GM21447 (cell line): ENCODE data around the gene TMEM238L.

ENCODE experiments used
- ATAC-seq: cut with Tn5 transposase; IDR thresholded peaks from one replicate; pipeline ENCODE4 v1.9.1; 2021; ENCODE audit not compliant: unreplicated experiment

TMEM238L gene

GRCh38 chr17:10805911-10806310 is 2.0 kb upstream of the TMEM238L start:
- no peak for ATAC-seq

GRCh38 chr17:10804546-10804945 is 647 bp upstream of the TMEM238L start:
- no peak for ATAC-seq

GRCh38 chr17:10803350-10803749 is 549 bp downstream of the TMEM238L start:
- no peak for ATAC-seq

GRCh38 chr17:10802496-10803284 is 1.2 kb downstream of the TMEM238L start:
- ATAC-seq: no peak

GRCh38 chr17:10799407-10799806 is 4.5 kb downstream of the TMEM238L start:
- no peak for ATAC-seq

GRCh38 chr17:10798910-10799309 is 5.0 kb downstream of the TMEM238L start:
- no peak for ATAC-seq

DNA sequence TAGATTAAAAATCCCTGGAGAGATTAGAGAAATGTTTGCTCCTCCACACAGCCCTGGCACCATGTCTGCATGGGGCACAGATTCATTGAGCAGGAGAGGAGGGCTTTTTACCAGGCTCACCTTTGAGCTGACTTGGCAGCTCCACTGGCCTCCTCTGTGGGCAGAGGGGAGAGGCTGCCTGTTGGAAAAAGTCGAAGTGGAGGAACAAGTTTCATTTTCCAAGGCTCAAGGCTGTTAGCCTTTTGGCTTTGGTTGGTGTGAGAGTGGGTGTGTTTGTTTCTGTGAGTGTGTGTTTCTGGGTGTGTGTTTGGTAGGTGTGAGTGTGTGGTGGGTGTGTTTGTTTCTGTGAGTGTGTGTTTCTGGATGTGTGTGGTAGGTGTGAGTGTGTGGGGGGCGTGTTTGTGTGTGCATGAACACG is 5.6 kb downstream of the TMEM238L start:
- ATAC-seq: no peak

GRCh38 chr17:10797476-10798328 is 6.2 kb downstream of the TMEM238L start:
- no peak for ATAC-seq

GRCh38 chr17:10793816-10794215 is 10.1 kb downstream of the TMEM238L start:
- no peak for ATAC-seq

DNA sequence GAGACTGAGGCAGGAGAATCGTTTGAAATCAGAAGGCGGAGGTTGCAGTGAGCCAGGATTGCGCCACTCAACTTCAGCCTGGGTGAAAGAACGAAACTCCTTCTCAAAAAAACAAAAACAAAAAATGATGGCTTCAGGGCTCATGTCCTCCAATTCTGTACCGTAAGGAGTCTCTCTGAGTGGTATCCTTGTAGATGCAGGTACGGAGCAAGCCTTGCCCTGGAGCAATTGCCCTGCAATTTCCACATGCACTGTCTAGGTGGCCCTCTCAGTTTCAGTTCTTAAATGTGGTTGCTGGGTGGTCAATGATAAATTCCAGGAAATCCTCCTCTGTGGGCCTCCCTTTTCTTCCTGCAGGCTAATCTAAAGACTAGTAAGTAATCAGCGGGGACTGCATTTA is 10.6 kb downstream of the TMEM238L start:
- ATAC-seq: no peak

GRCh38 chr17:10792151-10792550 is 11.7 kb downstream of the TMEM238L start:
- ATAC-seq: no peak

DNA sequence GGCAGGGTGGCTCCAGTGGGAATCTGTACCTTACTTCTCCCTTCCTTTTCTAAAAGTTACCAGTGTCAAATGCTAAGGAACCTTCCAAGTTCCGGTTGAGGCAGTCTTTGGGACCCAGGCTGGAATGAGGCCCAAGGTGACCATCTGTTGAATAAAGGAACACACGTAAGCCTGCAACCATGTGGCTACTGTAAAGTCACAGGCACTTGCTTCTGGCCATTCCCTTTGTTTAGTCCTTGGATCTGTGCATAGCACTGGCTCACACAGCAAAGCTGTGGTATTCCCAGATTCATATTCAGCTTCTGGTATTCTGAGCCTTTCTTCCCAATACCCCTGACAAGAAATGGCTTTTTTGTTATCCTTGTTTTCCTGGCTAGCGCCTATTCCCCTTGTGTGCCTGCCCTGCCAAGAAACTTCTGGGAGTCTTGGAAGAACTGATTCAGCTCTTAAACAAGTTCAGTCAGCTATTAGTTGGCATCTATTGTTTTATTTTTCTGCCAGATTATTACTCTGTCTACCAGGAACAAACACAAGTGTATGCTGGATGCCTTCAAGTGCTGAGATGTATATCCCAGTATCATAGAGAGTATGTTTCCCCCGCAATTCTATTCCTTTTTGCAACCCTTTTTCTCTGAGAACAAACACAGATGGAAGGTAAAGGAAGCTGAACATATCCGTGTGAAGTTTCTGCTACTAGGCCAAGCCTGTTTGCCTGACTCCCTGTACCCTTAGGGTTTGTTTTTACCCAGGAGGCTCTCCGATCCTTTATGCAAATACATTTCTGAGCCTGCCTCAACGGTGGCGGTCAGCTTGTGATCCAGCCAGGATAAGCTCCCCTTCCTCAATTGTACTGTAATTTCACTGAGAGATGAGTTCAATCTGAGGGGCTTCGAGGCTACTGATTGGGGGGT is 13.2 kb downstream of the TMEM238L start:
- ATAC-seq: no peak

DNA sequence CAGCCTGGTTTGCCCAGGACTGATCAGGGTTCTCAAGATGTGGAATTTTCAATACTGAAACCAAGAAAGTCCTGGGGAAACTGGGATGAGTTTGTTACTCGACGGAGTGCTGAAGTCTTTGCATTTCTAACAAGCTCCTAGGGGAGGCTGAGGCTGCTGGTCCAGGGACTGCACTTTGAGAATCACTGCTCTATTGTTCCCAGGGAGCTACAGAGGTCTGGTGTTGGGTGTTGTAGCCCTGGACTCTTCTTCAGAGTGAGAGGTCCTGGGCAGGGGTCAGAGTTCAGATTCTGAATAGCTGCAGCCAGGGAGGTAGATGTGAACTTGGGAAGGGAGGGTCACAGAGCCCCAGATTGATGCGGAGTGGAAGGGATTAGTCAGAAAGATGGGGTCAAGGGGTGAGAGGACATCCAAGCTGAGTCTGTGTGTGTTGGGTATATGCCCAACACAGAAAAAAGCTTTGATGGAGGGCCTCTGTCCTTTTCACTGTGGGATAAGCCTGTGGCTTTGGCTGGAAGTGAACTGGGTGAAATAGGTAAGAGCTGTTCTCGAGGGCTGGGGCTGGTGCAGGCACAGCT is 14.1 kb downstream of the TMEM238L start:
- ATAC-seq: no peak

DNA sequence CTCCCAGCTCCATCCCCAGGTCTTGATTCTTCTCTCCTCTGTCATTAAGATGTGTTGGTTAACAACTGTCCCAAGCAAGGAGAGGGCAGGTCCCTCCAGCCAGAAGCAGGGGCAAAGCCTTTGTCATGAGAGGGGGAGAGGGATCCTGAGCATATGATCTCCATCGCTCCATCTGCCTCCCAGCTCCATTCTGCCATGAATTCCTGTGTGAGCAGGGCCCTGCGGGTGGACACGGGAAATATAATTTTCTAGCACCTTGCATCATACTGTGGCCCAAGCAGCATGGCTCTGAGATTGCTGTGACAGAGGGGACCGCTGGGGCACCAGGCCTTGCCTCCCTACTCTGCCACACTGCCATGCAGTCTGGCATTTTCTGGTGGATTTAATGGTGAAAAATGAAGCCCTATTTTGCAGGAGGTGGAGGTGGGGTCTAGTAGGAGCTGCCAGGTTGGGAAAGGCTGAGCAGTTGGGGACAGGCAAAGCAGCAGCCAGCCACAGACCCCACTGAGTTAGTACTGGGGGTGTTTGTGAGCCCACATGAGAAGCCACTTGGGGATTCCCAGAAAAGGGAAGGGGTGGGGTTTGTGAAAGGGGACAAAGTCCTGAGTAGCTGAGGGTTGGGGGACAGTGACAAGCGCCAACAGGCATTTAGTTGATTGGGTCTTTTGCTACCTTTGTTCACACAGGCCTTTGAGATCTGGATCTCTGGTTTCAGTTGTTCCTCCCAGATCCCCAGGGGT is 16.4 kb downstream of the TMEM238L start:
- no peak for ATAC-seq

GRCh38 chr17:10785295-10785694 is 18.6 kb downstream of the TMEM238L start:
- ATAC-seq: no peak

- no peak for ATAC-seq
These were observed 24.3 kb downstream of the TMEM238L start for GRCh38 chr17:10779609-10780008.

GRCh38 chr17:10777890-10778289 is 26.0 kb downstream of the TMEM238L start:
- no peak for ATAC-seq

DNA sequence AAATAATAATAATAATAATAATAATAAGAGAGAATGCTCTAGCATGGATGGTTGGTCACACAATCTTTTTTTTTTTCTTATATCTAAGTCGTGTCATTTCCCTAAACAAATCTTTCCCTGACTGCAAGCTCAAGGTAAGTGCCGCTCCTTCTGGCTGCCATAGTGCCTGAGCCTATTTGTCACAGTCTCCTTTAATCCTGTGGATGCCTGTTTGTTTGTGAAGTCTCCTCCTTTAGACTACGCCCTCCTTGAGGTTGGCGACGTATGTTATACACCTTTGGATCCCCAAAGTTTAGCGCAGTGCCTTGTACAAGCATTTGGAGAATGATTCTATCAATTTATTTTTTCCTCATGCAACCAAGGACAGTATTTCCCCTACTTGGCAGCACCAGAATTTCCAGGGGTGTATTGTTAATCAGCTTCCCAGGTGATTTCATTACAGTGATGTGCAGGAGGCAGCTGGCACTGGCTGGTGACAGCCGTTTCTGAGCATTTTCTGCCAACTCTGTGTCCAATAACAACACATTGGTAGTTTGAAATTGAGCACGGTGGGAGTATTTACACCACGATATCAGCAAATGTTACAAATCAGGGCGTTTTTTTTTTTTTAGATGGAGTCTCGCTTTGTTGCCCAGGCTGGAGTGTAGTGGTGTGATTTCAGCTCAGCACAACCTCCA is 26.6 kb downstream of the TMEM238L start:
- no peak for ATAC-seq

DNA sequence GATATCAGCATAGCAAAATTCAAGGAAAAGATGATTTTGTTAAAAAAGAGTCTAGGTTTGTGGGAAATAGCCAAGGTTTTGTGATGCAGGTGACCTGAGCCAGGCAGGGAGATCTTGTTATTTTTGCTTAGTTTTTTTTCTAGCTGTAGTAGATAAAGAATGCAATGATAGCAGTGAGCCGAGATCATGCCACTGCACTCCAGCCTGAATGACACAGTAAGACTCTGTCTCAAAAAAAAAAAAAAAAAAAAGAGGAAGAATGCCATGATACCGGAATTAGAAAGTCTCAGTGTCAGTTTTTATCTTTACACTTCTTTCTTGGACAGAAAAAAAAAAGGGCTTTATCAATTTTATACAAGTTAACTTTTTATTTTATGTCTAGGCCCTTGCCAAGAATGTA is 27.5 kb downstream of the TMEM238L start:
- no peak for ATAC-seq
